ENCODE results near the gene TMC1.

The TMC1 gene

DNA sequence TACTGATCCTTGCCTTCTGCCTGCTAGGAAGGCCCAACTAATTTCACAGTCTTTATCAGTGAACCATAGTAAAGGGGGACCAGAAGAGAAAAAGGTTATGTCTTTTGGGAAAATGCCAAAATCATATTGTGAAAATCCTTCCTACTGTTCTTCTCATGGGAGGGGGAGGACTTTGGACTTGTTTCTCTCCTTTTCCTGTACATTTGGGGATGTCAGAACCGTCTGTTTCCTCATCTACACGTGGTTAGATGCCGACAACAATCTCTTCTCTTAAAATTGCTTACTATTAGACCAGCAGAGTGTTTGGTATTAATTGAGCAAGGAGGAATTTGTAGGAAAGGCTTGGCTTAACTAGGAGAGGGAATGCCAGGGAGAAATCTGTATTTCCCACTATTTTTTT lies 77.2 kb downstream of the TMC1 start:
- Histone ChIP-seq H3K4me1 (ENCODE audit: control insufficient read depth, insufficient read depth, low read length, poor library complexity, severe bottlenecking) (no peaks in the 10 kb centered on the region), H3K27ac (ENCODE audit: insufficient read depth, low read length, poor library complexity, severe bottlenecking) (no peak overlapping the region), H3K36me3 (ENCODE audit: control insufficient read depth, insufficient read depth, low read length) (no peaks in the 10 kb centered on the region), H3K4me3 (ENCODE audit: insufficient read depth, low read depth, low read length, poor library complexity, severe bottlenecking) (no peak overlapping the region), H3K27me3 (replicated peaks; ENCODE audit: control insufficient read depth, insufficient read depth, low read length, poor library complexity, severe bottlenecking) (no peaks in the 10 kb centered on the region), H3K9me3 (ENCODE audit: control insufficient read depth, low read length) (no peaks in the 10 kb centered on the region)
- no peak for DNase-seq

DNA sequence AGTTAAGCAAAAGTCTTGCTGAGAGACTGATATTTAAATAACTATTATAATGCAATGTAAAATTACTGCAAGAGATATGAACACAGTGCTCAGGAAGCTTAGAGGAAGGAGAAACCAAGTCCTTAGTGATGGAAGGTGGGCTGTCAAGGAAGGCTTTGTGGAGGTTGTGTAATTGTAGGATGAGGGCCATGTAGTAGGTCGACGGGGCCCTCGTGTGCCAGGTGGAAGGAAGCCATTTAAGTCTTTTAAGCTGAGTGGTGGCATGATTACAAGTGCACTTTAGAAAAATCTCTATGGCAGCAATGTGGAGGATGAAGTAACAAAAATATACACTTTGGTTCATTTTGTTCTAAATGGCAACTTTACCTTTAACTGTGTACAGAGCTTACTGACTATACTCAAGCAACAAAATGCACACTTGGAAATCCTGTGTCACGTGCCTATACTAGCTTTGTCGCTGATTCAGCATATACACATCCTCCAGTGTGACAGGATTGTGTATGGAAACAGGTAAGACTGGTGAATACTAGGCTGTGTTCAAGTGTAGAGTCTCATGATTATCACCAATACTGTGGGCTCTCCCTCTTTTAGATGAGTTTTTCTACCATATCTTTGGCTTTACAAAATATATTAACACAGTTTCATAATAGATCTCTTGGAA lies 78.6 kb downstream of the TMC1 start:
- Histone ChIP-seq H3K4me3 (ENCODE audit: insufficient read depth, low read depth, low read length, poor library complexity, severe bottlenecking) (no peak overlapping the region), H3K27me3 (replicated peaks; ENCODE audit: control insufficient read depth, insufficient read depth, low read length, poor library complexity, severe bottlenecking) (no peaks in the 10 kb centered on the region)

DNA sequence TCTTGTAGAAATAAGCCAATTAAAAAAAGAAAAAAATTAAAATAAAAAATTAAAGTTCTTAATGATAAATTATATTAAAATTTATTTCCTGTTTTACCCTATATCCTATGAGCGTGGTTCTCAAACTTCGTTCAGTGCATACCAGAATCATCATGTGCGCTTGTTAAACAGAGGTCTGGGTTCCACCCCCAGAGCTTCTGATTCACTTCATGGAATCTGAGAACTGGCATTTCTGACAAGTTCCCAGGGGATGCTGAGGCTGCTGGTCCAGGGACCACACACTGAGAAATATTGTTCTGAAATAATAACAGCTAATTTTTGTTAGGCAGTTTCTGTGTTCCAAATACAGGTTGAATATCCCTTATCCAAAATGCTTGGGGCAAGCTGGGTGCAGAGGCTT lies 79.3 kb downstream of the TMC1 start:
- Histone ChIP-seq H3K4me3 (ENCODE audit: insufficient read depth, low read depth, low read length, poor library complexity, severe bottlenecking) (no peak overlapping the region), H3K27me3 (replicated peaks; ENCODE audit: control insufficient read depth, insufficient read depth, low read length, poor library complexity, severe bottlenecking) (no peaks in the 10 kb centered on the region), H3K27ac (ENCODE audit: insufficient read depth, low read length, poor library complexity, severe bottlenecking) (no peak overlapping the region), H3K36me3 (ENCODE audit: control insufficient read depth, insufficient read depth, low read length) (no peaks in the 10 kb centered on the region), H3K9me3 (ENCODE audit: control insufficient read depth, low read length) (no peaks in the 10 kb centered on the region), H3K4me1 (ENCODE audit: control insufficient read depth, insufficient read depth, low read length, poor library complexity, severe bottlenecking) (no peaks in the 10 kb centered on the region)
- no peak for DNase-seq

More for the DNA sequence above, 78.6 kb downstream of the TMC1 start:
- H3K4me1 ChIP-seq (ENCODE audit: control insufficient read depth, insufficient read depth, low read length, poor library complexity, severe bottlenecking): no peaks in the 10 kb centered on the region
- no peaks in the 10 kb centered on the region for H3K9me3 ChIP-seq (ENCODE audit: control insufficient read depth, low read length)
- no peak overlapping the region for H3K27ac ChIP-seq (ENCODE audit: insufficient read depth, low read length, poor library complexity, severe bottlenecking)
- no peaks in the 10 kb centered on the region for H3K36me3 ChIP-seq (ENCODE audit: control insufficient read depth, insufficient read depth, low read length)
- no peak for DNase-seq

DNA sequence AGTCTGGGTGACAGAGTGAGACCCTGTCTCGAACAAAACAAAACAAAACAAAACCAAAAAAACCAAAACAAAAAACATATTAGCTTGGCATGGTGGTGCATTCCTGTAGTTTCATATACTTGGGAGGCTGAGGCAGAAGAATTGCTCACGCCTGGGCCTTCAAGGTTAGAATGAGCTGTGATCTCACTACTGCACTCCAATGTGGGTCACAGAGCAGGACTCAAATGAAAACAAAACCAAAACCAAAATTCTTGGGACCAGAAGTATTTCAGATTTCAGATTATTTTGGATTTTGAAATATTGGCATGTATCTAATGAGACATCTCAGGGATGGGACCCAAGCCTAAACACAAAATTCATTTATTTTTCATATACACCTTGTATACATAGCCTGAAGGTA lies 80.2 kb downstream of the TMC1 start:
- Histone ChIP-seq H3K4me1 (ENCODE audit: control insufficient read depth, insufficient read depth, low read length, poor library complexity, severe bottlenecking) (no peaks in the 10 kb centered on the region), H3K9me3 (ENCODE audit: control insufficient read depth, low read length) (no peaks in the 10 kb centered on the region), H3K27me3 (replicated peaks; ENCODE audit: control insufficient read depth, insufficient read depth, low read length, poor library complexity, severe bottlenecking) (no peaks in the 10 kb centered on the region), H3K27ac (ENCODE audit: insufficient read depth, low read length, poor library complexity, severe bottlenecking) (no peak overlapping the region), H3K36me3 (ENCODE audit: control insufficient read depth, insufficient read depth, low read length) (no peaks in the 10 kb centered on the region), H3K4me3 (ENCODE audit: insufficient read depth, low read depth, low read length, poor library complexity, severe bottlenecking) (no peak overlapping the region)
- DNase-seq: no peak

DNA sequence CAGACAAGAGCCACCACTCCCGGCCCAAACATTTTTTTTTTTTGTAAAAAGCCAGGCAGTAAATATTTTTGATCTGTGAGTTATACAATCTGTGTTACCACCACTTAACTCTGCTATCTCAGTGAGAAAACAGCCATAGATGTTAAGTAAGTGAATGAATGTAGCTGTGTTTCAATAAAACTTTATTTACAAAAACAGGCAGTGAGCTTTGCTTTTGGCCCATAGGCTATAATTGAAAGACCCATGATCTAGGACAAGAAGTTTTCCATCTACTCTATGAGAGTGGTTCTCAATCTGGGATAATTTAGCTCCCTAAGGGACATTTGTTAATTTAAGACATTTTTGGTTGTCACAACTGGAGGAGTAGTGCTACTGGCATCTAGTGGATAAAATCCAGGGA lies 91.0 kb downstream of the TMC1 start:
- no peaks in the 10 kb centered on the region for H3K4me1 ChIP-seq (ENCODE audit: control insufficient read depth, insufficient read depth, low read length, poor library complexity, severe bottlenecking)

DNA sequence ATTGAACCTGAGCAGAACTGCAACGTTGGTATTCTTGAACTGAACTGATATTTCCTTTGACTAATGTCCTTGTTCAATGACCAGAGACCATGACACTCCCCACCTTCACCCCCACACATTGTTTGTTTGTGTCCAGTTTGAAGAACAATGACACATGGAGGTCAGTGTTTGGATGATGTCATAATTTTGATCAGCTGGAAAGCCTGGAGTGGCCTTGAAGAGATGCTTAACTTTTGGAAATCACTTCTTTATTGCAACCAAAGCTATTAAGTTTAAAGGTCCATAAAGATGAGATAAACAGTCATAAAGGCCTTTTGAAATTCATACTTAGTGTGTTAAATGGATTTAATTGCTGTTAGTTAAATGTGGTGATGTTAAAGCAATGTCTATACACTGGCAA lies 92.7 kb downstream of the TMC1 start:
- H3K36me3 ChIP-seq (ENCODE audit: control insufficient read depth, insufficient read depth, low read length): no peaks in the 10 kb centered on the region
- H3K9me3 ChIP-seq (ENCODE audit: control insufficient read depth, low read length): no peaks in the 10 kb centered on the region
- H3K27me3 ChIP-seq (replicated peaks; ENCODE audit: control insufficient read depth, insufficient read depth, low read length, poor library complexity, severe bottlenecking): no peaks in the 10 kb centered on the region
- H3K27ac ChIP-seq (ENCODE audit: insufficient read depth, low read length, poor library complexity, severe bottlenecking): no peak overlapping the region
- no peak overlapping the region for H3K4me3 ChIP-seq (ENCODE audit: insufficient read depth, low read depth, low read length, poor library complexity, severe bottlenecking)
- H3K4me1 ChIP-seq (ENCODE audit: control insufficient read depth, insufficient read depth, low read length, poor library complexity, severe bottlenecking): no peaks in the 10 kb centered on the region
- DNase-seq: no peak

More for the DNA sequence above, 91.0 kb downstream of the TMC1 start:
- Histone ChIP-seq H3K27me3 (replicated peaks; ENCODE audit: control insufficient read depth, insufficient read depth, low read length, poor library complexity, severe bottlenecking) (no peaks in the 10 kb centered on the region), H3K4me3 (ENCODE audit: insufficient read depth, low read depth, low read length, poor library complexity, severe bottlenecking) (no peak overlapping the region), H3K36me3 (ENCODE audit: control insufficient read depth, insufficient read depth, low read length) (no peaks in the 10 kb centered on the region), H3K27ac (ENCODE audit: insufficient read depth, low read length, poor library complexity, severe bottlenecking) (no peak overlapping the region), H3K9me3 (ENCODE audit: control insufficient read depth, low read length) (no peaks in the 10 kb centered on the region)
- no peak for DNase-seq

DNA sequence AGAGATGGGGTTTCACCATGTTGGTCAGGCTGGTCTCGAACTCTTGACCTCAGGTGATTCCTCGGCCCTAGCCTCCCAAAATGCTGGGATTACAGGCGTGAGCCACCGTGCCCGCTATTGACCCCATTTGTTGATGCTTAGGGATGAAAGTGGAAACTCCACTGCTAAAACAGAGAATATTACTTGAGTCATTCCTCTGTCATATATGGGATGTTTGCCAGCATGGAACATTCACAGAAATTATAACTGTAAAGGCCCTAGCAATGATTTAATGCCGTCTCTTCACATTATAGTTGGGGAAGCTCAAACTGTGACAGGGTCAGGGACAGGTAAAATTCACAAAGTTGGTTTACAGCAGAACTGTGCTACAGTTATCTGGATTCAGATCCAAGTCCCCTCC lies 94.5 kb downstream of the TMC1 start:
- H3K4me3 ChIP-seq (ENCODE audit: insufficient read depth, low read depth, low read length, poor library complexity, severe bottlenecking): no peak overlapping the region

DNA sequence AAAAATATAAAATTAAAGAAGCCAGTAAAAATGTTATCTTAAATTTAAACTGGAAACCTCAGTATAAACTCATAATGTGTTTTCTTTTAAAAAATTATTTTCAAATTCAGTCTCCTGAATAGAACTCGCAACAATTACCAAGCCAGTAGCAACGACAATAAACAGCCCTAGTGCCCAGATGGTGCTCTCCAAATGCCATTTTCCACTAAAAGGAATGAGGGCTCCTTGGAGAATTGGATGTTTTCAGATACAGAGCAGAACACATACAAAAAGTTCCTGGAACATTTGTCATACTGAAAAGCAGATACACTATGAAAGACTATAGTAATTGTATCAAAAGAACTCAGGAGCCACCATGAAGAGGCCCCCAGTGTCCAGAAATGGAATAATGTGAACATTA lies 97.4 kb downstream of the TMC1 start:
- Histone ChIP-seq H3K9me3 (ENCODE audit: control insufficient read depth, low read length) (no peaks in the 10 kb centered on the region), H3K36me3 (ENCODE audit: control insufficient read depth, insufficient read depth, low read length) (no peaks in the 10 kb centered on the region), H3K4me1 (ENCODE audit: control insufficient read depth, insufficient read depth, low read length, poor library complexity, severe bottlenecking) (no peaks in the 10 kb centered on the region), H3K27me3 (replicated peaks; ENCODE audit: control insufficient read depth, insufficient read depth, low read length, poor library complexity, severe bottlenecking) (no peaks in the 10 kb centered on the region), H3K4me3 (ENCODE audit: insufficient read depth, low read depth, low read length, poor library complexity, severe bottlenecking) (no peak overlapping the region), H3K27ac (ENCODE audit: insufficient read depth, low read length, poor library complexity, severe bottlenecking) (no peak overlapping the region)
- DNase-seq: no peak

More for the DNA sequence above, 94.5 kb downstream of the TMC1 start:
- Histone ChIP-seq H3K9me3 (ENCODE audit: control insufficient read depth, low read length) (no peaks in the 10 kb centered on the region), H3K36me3 (ENCODE audit: control insufficient read depth, insufficient read depth, low read length) (no peaks in the 10 kb centered on the region), H3K27me3 (replicated peaks; ENCODE audit: control insufficient read depth, insufficient read depth, low read length, poor library complexity, severe bottlenecking) (no peaks in the 10 kb centered on the region), H3K4me1 (ENCODE audit: control insufficient read depth, insufficient read depth, low read length, poor library complexity, severe bottlenecking) (no peaks in the 10 kb centered on the region), H3K27ac (ENCODE audit: insufficient read depth, low read length, poor library complexity, severe bottlenecking) (no peak overlapping the region)
- DNase-seq: no peak

DNA sequence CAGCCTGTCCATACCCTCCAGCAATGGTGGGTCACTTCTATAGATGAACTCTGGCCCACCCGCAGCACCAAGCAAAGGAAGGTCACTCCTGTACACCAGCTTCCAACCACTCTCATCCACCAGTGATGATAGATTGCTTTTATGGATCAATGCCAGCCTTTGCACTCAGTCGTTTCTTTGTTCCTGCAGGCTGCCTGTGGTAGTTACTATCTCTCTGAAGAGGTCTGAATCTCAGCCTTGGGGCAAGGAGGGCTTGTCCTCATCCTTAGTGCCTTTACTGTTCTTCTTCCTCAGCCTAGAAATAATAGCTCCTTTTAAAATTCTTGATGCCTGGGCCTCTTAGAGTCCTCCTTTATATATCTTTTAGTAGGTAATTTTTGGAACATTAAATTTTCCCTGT lies 100.8 kb downstream of the TMC1 start:
- DNase-seq: no peak

DNA sequence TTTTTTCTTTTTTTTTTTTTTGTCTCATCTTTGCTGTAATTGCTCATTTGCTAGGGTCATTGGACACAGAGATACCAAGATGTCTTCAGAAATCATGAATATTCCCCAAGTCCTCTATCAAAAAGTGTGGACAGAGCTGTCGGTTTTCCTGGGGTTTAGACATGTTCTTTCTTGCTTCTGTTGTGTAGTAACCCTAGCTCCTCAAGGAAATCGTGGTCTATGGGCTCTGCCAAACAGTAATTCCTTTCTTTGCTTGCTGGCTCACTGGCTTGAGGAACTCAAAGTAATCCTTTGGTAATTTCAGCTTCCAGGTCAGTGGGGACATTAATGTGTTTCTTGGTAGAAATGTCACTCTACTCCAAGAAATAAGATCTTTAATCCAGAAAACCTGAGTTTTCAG lies 101.7 kb downstream of the TMC1 start:
- no peak for DNase-seq
- no peak overlapping the region for H3K27ac ChIP-seq (ENCODE audit: insufficient read depth, low read length, poor library complexity, severe bottlenecking)
- no peaks in the 10 kb centered on the region for H3K4me1 ChIP-seq (ENCODE audit: control insufficient read depth, insufficient read depth, low read length, poor library complexity, severe bottlenecking)
- no peak overlapping the region for H3K4me3 ChIP-seq (ENCODE audit: insufficient read depth, low read depth, low read length, poor library complexity, severe bottlenecking)
- no peaks in the 10 kb centered on the region for H3K36me3 ChIP-seq (ENCODE audit: control insufficient read depth, insufficient read depth, low read length)
- no peaks in the 10 kb centered on the region for H3K27me3 ChIP-seq (replicated peaks; ENCODE audit: control insufficient read depth, insufficient read depth, low read length, poor library complexity, severe bottlenecking)
- no peaks in the 10 kb centered on the region for H3K9me3 ChIP-seq (ENCODE audit: control insufficient read depth, low read length)

More for the DNA sequence above, 100.8 kb downstream of the TMC1 start:
- no peak overlapping the region for H3K27ac ChIP-seq (ENCODE audit: insufficient read depth, low read length, poor library complexity, severe bottlenecking)
- no peaks in the 10 kb centered on the region for H3K27me3 ChIP-seq (replicated peaks; ENCODE audit: control insufficient read depth, insufficient read depth, low read length, poor library complexity, severe bottlenecking)
- no peaks in the 10 kb centered on the region for H3K9me3 ChIP-seq (ENCODE audit: control insufficient read depth, low read length)
- H3K4me3 ChIP-seq (ENCODE audit: insufficient read depth, low read depth, low read length, poor library complexity, severe bottlenecking): no peak overlapping the region
- no peaks in the 10 kb centered on the region for H3K4me1 ChIP-seq (ENCODE audit: control insufficient read depth, insufficient read depth, low read length, poor library complexity, severe bottlenecking)
- H3K36me3 ChIP-seq (ENCODE audit: control insufficient read depth, insufficient read depth, low read length): no peaks in the 10 kb centered on the region

Data from effector memory CD4-positive, alpha-beta T cell (primary cell).